GM21529 (cell line): ENCODE measurements around the gene OR2T11.
"Not testable (repeated sequence)": the region's sequence is repeated elsewhere in the genome, so short reads cannot be mapped to it uniquely, and the experiment has no call there.

Experiments
- ATAC-seq: cut with Tn5 transposase; IDR thresholded peaks from one replicate; pipeline ENCODE4 v1.9.1; 2021; ENCODE audit not compliant: unreplicated experiment

Gene OR2T11

GRCh38 chr1:248621770-248622169, 13.1 kb downstream of the OR2T11 start:
- no peak for ATAC-seq

GRCh38 chr1:248618878-248619277, 16.0 kb downstream of the OR2T11 start:
- ATAC-seq: peak; percentile 35

- ATAC-seq: no peak
These were observed 16.8 kb downstream of the OR2T11 start for GRCh38 chr1:248618119-248618518.

GRCh38 chr1:248613742-248614141, 21.1 kb downstream of the OR2T11 start:
- peak; percentile 82 for ATAC-seq

- ATAC-seq: no peak
These were observed 22.9 kb downstream of the OR2T11 start for GRCh38 chr1:248611883-248612414.

- no peak for ATAC-seq
These were observed 24.6 kb downstream of the OR2T11 start for GRCh38 chr1:248610301-248610700.

GRCh38 chr1:248599396-248599795, 35.5 kb downstream of the OR2T11 start:
- ATAC-seq: no peak

GRCh38 chr1:248597589-248597988, 37.3 kb downstream of the OR2T11 start, which contains the start of gene OR2T10:
Gene OR2T10, minus strand, starts transcription at chr1:248597700. Its CDS starts 3,932 bp downstream, at chr1:248593768.
- ATAC-seq: no peak

- ATAC-seq: peak; percentile 46
These were observed 38.3 kb downstream of the OR2T11 start for GRCh38 chr1:248596615-248597014.

- ATAC-seq: no peak
These were observed 41.7 kb downstream of the OR2T11 start for GRCh38 chr1:248593226-248593625.

- no peak for ATAC-seq
These were observed 42.2 kb downstream of the OR2T11 start for GRCh38 chr1:248592655-248593054.

GRCh38 chr1:248590055-248590454, 44.8 kb downstream of the OR2T11 start:
- ATAC-seq: no peak

GRCh38 chr1:248589334-248589733, 45.6 kb downstream of the OR2T11 start:
- ATAC-seq: no peak

GRCh38 chr1:248585266-248585665, 49.6 kb downstream of the OR2T11 start:
- ATAC-seq: no peak

GRCh38 chr1:248576260-248576980, 58.5 kb downstream of the OR2T11 start:
- ATAC-seq: no peak

- ATAC-seq: not testable (repeated sequence)
These were observed 60.2 kb downstream of the OR2T11 start, which contains the start of gene OR2T34 for GRCh38 chr1:248574657-248575056. Gene OR2T34, minus strand, starts transcription at chr1:248574757. Its CDS starts 0 bp downstream, at chr1:248574757.

GRCh38 chr1:248573856-248574255, 61.0 kb downstream of the OR2T11 start:
- ATAC-seq: not testable (repeated sequence)
